ENCODE data around the gene ABCD1. TPM values are rescaled to one million over a fixed set of nuclear protein-coding genes. Genes with fewer than 3 reads are reported as not detected.
"Not testable (repeated sequence)": the region's sequence is repeated elsewhere in the genome, so short reads cannot be mapped to it uniquely, and the experiment has no call there.

The ABCD1 gene
- total RNA-seq, 4 donors from 2014 or later, result 13.0 to 36.6 (median 15.0) TPM

DNA sequence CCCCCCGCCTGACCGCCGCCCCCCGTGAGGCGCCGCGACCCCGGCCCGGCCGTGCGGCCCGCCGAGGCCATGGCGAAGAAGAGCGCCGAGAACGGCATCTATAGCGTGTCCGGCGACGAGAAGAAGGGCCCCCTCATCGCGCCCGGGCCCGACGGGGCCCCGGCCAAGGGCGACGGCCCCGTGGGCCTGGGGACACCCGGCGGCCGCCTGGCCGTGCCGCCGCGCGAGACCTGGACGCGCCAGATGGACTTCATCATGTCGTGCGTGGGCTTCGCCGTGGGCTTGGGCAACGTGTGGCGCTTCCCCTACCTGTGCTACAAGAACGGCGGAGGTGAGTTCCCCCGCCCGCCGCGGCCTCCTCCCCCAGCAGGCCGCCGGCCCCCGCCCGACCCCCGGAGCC lies 36.1 kb upstream of the ABCD1 start:
- WGBS, 2 donors, result 35% methylated on average over 8 of the region's 57 CpGs; no CpG with 5 or more reads in 1 of the 2 donors
- Histone ChIP-seq H3K4me1 (peaks cover 0 to 14% (median 0%) of the 10 kb centered on the region in 4 donors), H3K36me3 (no peaks in the 10 kb centered on the region), H3K4me3 (peak overlapping the region in 3 of 4 donors; percentile 23 to 64 (median 39)), H3K9me3 (no peaks in the 10 kb centered on the region), H3K27me3 (no peaks in the 10 kb centered on the region), H3K27ac (peak overlapping the region; percentile 36 to 88 (median 71))
- TF ChIP-seq EP300 (IDR thresholded peaks at IDR 0.05), result no peak
- no peak for TF ChIP-seq POLR2A (IDR thresholded peaks at IDR 0.05)
- no peak for TF ChIP-seq CTCF (IDR thresholded peaks at IDR 0.05)
- DNase-seq (ENCODE audit: low spot score in 2 of 2), result no peak

GRCh38 chrX:153688911-153689590 lies 35.6 kb upstream of the ABCD1 start:
- Histone ChIP-seq H3K4me1 (peaks cover 0 to 14% (median 0%) of the 10 kb centered on the region in 4 donors), H3K27me3 (no peaks in the 10 kb centered on the region), H3K27ac (peak overlapping the region; percentile 65 to 88 (median 74)), H3K4me3 (peak overlapping the region; percentile 15 to 64 (median 31)), H3K36me3 (peaks cover 0 to 5% (median 0%) of the 10 kb centered on the region in 3 donors), H3K9me3 (no peaks in the 10 kb centered on the region)
- no peak for DNase-seq (ENCODE audit: low spot score in 2 of 2)
- TF ChIP-seq POLR2A (IDR thresholded peaks at IDR 0.05), result no peak
- WGBS, 2 donors, result 14 to 39% methylated on average over 7 to 12 of the region's 53 CpGs

DNA sequence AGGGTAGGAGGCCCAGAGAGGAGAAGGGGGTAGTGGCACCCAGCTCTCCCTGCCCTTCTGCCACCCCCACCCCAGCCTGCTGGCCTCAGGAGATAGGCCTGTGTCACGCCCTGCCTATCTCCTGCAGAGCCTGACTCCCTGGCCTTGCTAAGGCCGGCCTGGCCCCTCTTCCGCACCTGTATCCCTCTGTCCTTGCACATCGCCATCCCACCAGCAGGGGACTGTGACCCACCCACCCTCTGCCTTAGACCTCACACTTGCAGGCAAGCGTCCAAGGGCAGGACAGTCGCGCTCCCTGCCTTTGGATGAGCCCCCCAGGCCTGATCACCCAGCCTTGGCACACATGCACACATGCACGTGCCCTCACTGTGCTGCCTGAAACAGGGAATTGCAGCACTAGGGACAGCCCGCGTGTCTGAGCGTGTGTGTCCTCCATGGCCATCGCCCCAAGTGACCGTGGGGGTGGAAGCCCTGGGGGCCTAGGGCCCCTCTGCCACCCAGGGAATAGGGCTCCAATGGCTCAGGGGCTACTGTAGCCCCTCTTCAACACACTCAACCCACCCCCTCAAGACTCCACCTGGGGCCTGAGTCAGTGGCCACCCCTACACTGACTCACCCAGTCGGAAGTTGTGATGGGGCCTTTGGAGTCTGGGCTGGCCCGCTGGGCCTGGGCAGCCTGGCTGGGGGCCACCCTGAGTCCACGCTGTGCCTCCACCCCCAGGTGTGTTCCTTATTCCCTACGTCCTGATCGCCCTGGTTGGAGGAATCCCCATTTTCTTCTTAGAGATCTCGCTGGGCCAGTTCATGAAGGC lies 34.8 kb upstream of the ABCD1 start:
- no peak for TF ChIP-seq CTCF (IDR thresholded peaks at IDR 0.05)
- TF ChIP-seq EP300 (IDR thresholded peaks at IDR 0.05), result no peak
- no peak for TF ChIP-seq POLR2A (IDR thresholded peaks at IDR 0.05)
- H3K27me3 ChIP-seq, result no peaks in the 10 kb centered on the region
- no peaks in the 10 kb centered on the region for H3K9me3 ChIP-seq
- WGBS, 2 donors, result 48 to 86% methylated on average over 9 to 17 of the region's 19 CpGs
- H3K4me3 ChIP-seq, result peak overlapping the region in 3 of 4 donors; percentile 15 to 64 (median 23)
- H3K36me3 ChIP-seq, result peaks cover 0 to 13% (median 0%) of the 10 kb centered on the region in 3 donors
- H3K4me1 ChIP-seq, result peaks cover 0 to 14% (median 0%) of the 10 kb centered on the region in 4 donors
- peak overlapping the region in 3 of 4 donors; percentile 65 to 88 (median 72) for H3K27ac ChIP-seq
- no peak for DNase-seq (ENCODE audit: low spot score in 2 of 2)

- Histone ChIP-seq H3K36me3 (peaks cover 0 to 18% (median 0%) of the 10 kb centered on the region in 3 donors), H3K4me3 (no peak overlapping the region), H3K9me3 (no peaks in the 10 kb centered on the region), H3K27ac (peak overlapping the region in 2 of 4 donors; percentile 72 to 88), H3K4me1 (peaks cover 0 to 14% (median 0%) of the 10 kb centered on the region in 4 donors), H3K27me3 (no peaks in the 10 kb centered on the region)
- WGBS, 2 donors, result 78 to 89% methylated on average over 8 to 12 of the region's 14 CpGs
- DNase-seq (ENCODE audit: low spot score in 2 of 2), result no peak
- no peak for TF ChIP-seq CTCF (IDR thresholded peaks at IDR 0.05)
Observed at GRCh38 chrX:153690466-153690865, 34.2 kb upstream of the ABCD1 start.

GRCh38 chrX:153691032-153691827 lies 33.4 kb upstream of the ABCD1 start:
- H3K27ac ChIP-seq; DNase-seq (ENCODE audit: low spot score in 2 of 2); H3K9me3 ChIP-seq; H3K27me3 ChIP-seq; H3K4me3 ChIP-seq: not testable (repeated sequence)
- WGBS, 2 donors, result 84 to 95% methylated on average over 4 to 15 of the region's 21 CpGs
- peaks cover 0 to 14% (median 0%) of the 10 kb centered on the region in 4 donors for H3K4me1 ChIP-seq
- peaks cover 0 to 18% (median 0%) of the 10 kb centered on the region in 3 donors for H3K36me3 ChIP-seq

Measured in tibial nerve (tissue), 4 donors.